C4-2B (cell line): ENCODE data around the gene APC2.
A peak's percentile ranks its signal among the peaks of the same experiment; 100 is the strongest.
"Not testable (repeated sequence)": the region's sequence is repeated elsewhere in the genome, so short reads cannot be mapped to it uniquely, and the experiment has no call there.

ENCODE experiments used
- H3K27ac ChIP-seq: fragments of 450-650 bp; 2 replicates; pipeline ENCODE4 v1.5.1; 2017
- CTCF ChIP-seq: fragments of 450-650 bp; conservative IDR thresholded peaks from 2 replicates; pipeline ENCODE4 v1.5.1; 2017; ENCODE audit warnings: mild to moderate bottlenecking
- ZFX ChIP-seq: fragments of 450-650 bp; IDR thresholded peaks from 2 replicates; pipeline ENCODE4 v1.6.1; 2017

Gene APC2

GRCh38 chr19:1472231-1473084, 22.5 kb downstream of the APC2 start:
- TF ChIP-seq ZFX: no peak
- TF ChIP-seq CTCF: no peak
- H3K27ac ChIP-seq: peak overlapping the region; percentile 92; the same call in 1 of the 2 replicates

DNA sequence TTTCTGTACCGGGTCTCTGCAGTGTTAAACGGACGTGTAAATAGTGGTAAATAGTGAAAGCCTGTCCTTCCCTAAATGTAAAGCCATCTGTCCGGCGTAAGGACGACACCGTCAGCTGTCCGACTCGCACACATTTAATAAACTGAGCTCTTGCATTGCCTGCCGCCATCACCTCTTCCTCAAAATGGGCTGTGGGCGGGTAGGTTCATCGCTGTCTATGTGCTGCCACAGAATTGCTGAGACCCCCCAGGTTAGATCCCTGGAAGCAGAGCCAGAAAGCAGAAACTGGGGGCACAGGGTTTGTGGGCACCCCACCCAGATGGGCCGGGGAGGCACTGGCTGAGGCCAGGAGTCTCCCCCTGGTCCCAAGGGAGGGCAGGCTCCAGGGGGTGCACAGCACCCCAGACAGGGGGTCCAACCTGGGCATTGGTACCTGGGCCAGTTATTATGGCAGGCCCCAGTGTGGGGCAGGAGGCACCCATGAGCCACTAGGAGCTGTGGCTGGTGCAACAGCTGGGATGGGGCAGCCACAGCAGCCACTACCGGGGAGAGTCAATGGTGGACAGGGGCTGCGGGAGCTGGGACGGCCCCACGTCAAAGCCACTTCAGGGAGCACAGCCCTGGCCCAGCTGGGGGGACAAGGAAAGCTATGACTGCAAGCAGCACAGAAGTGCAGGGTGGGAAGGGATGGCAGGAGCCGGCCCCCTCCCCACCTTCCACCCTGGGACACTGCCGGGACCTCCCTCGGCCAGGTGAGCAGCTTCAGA, 23.3 kb downstream of the APC2 start:
- TF ChIP-seq ZFX (no peak), CTCF (no peak)
- no peak overlapping the region for H3K27ac ChIP-seq

GRCh38 chr19:1474011-1474764, 24.3 kb downstream of the APC2 start:
- H3K27ac ChIP-seq: no peak overlapping the region
- TF ChIP-seq CTCF: no peak
- TF ChIP-seq ZFX: no peak

DNA sequence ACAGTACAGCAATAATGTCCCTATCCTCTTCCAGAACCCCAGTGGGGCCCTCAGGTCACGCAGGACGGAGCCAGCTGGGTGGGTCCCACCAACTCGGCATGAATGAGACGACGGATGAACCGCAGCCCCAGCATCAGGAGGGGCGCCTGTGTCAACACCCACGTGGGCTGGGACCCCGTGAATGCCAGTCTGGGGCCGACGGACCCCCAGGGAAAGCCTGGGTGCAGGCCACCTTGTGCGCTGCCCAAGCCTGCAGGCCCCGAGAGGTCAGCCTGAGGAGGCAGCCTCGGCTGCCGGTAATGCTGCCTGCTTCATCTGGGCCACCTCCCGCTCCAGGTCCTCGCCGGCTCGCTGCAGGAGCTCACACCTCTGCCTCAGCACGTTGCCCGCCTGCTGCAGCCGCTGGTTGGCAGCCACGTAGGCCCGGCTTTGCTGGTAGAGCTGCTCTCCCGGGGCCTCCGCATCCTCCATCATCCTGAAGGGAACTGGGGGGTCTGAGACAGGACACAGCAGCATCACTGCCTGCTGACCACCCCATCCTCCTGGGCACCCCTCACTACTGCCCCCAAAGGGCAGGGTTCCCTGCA, 24.9 kb downstream of the APC2 start:
- TF ChIP-seq CTCF: no peak
- TF ChIP-seq ZFX: no peak
- no peak overlapping the region for H3K27ac ChIP-seq

DNA sequence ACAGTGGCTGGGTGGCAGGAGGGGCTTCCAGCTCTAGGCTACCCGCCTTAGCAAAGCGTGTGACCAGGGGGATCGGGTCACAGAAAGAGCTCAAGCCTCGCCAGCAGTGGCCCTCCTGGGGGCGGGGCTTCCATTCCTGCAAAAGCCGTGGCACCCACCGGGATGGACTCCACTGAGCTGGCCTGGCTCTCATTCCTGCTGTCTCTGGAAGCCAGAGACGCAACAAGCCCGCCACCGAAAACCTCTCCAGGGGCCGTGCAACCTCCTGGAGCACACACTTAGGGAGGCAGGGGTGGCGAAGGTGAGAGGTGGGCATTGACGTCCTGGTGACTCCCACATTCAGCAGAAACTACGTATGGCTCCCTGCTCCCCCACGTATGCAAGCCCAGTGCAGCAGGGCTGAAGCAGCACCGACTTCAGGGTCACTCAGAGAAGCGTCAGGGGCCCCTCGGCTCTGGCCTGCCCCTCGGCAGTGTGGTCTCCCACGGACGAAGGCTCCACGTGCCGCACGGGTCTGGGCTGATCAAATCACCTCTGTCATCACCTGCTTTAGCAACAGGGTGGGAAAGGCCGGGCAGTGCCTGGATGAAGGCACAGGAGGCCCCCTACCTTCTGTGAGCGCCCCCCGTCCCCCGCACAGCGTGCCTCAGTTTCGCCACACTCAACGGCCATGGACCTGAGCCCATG, 26.0 kb downstream of the APC2 start:
- TF ChIP-seq CTCF: no peak
- TF ChIP-seq ZFX: no peak
- no peak overlapping the region for H3K27ac ChIP-seq

GRCh38 chr19:1477056-1477455, 27.1 kb downstream of the APC2 start:
- not testable (repeated sequence) for H3K27ac ChIP-seq
